AML-193 (cell line): ENCODE results near the gene PPT1.
A peak's percentile ranks its signal among the peaks of the same experiment; 100 is the strongest.
"Not testable (repeated sequence)": the region's sequence is repeated elsewhere in the genome, so short reads cannot be mapped to it uniquely, and the experiment has no call there.

ENCODE experiments used
- DNase-seq, 2 experiments: peaks; one replicate each; lab custom pipeline; 2025; lab: John Stamatoyannopoulos, UW

Gene PPT1

GRCh38 chr1:40092706-40093639 is 4.1 kb downstream of the PPT1 start:
- DNase-seq = peak in 1 of 2 experiments; percentile 7

GRCh38 chr1:40092241-40092640 is 4.8 kb downstream of the PPT1 start:
- DNase-seq = no peak

GRCh38 chr1:40090652-40091355 is 6.2 kb downstream of the PPT1 start:
- no peak for DNase-seq

GRCh38 chr1:40084750-40085149 is 12.3 kb downstream of the PPT1 start:
- not testable (repeated sequence) for DNase-seq

GRCh38 chr1:40081871-40082270 is 15.2 kb downstream of the PPT1 start:
- DNase-seq = no peak

- DNase-seq = no peak
These were observed 17.2 kb downstream of the PPT1 start for GRCh38 chr1:40079774-40080400.

GRCh38 chr1:40078512-40079333 is 18.3 kb downstream of the PPT1 start:
- DNase-seq = peak; percentile 60 to 61

GRCh38 chr1:40076895-40077312 is 20.1 kb downstream of the PPT1 start:
- no peak for DNase-seq

GRCh38 chr1:40075266-40075665 is 21.8 kb downstream of the PPT1 start:
- peak; percentile 31 to 46 for DNase-seq

- DNase-seq = no peak
These were observed 24.0 kb downstream of the PPT1 start for GRCh38 chr1:40073062-40073461.

- no peak for DNase-seq
These were observed 24.9 kb downstream of the PPT1 start for GRCh38 chr1:40072142-40072541.

- no peak for DNase-seq
These were observed 29.2 kb downstream of the PPT1 start for GRCh38 chr1:40067851-40068250.

- no peak for DNase-seq
These were observed 30.0 kb downstream of the PPT1 start for GRCh38 chr1:40067023-40067422.

GRCh38 chr1:40064797-40065499 is 32.1 kb downstream of the PPT1 start:
- DNase-seq = peak; percentile 85

- peak; percentile 30 to 32 for DNase-seq
These were observed 36.9 kb downstream of the PPT1 start for GRCh38 chr1:40059960-40060750.

- peak; percentile 81 to 87 for DNase-seq
These were observed 37.6 kb downstream of the PPT1 start for GRCh38 chr1:40059338-40059959.

- no peak for DNase-seq
These were observed 38.4 kb downstream of the PPT1 start for GRCh38 chr1:40058453-40059337.

- DNase-seq = no peak
These were observed 39.0 kb downstream of the PPT1 start for GRCh38 chr1:40058097-40058452.
